ENCODE results near the gene PLIN4.

The PLIN4 gene

GRCh38 chr19:4524808-4525562 lies 6.7 kb upstream of the PLIN4 start:
- no peak for TF ChIP-seq ZNF274 (IDR thresholded peaks at IDR 0.05; ENCODE audit: low read depth, low read length)
- no peak overlapping the region for H3K4me3 ChIP-seq (ENCODE audit: low read length)

GRCh38 chr19:4523306-4524110 lies 5.2 kb upstream of the PLIN4 start:
- no peak overlapping the region for H3K4me3 ChIP-seq (ENCODE audit: low read length)
- TF ChIP-seq ZNF274 (IDR thresholded peaks at IDR 0.05; ENCODE audit: low read depth, low read length): no peak

- TF ChIP-seq ZNF274 (IDR thresholded peaks at IDR 0.05; ENCODE audit: low read depth, low read length): no peak
- H3K4me3 ChIP-seq (ENCODE audit: low read length): no peak overlapping the region
Observed at GRCh38 chr19:4522291-4523002, 4.2 kb upstream of the PLIN4 start.

GRCh38 chr19:4521888-4522242 lies 3.6 kb upstream of the PLIN4 start:
- no peak for TF ChIP-seq ZNF274 (IDR thresholded peaks at IDR 0.05; ENCODE audit: low read depth, low read length)

GRCh38 chr19:4521170-4521887 lies 3.0 kb upstream of the PLIN4 start:
- no peak overlapping the region for H3K4me3 ChIP-seq (ENCODE audit: low read length)
- no peak for TF ChIP-seq ZNF274 (IDR thresholded peaks at IDR 0.05; ENCODE audit: low read depth, low read length)

More at GRCh38 chr19:4521888-4522242, 3.6 kb upstream of the PLIN4 start:
- no peak overlapping the region for H3K4me3 ChIP-seq (ENCODE audit: low read length)

GRCh38 chr19:4519521-4520277 lies 1.4 kb upstream of the PLIN4 start:
- no peak for TF ChIP-seq ZNF274 (IDR thresholded peaks at IDR 0.05; ENCODE audit: low read depth, low read length)
- no peak overlapping the region for H3K4me3 ChIP-seq (ENCODE audit: low read length)

GRCh38 chr19:4519172-4519496 lies 848 bp upstream of the PLIN4 start:
- no peak overlapping the region for H3K4me3 ChIP-seq (ENCODE audit: low read length)
- no peak for TF ChIP-seq ZNF274 (IDR thresholded peaks at IDR 0.05; ENCODE audit: low read depth, low read length)

GRCh38 chr19:4517451-4518057 lies 732 bp downstream of the PLIN4 start:
- TF ChIP-seq ZNF274 (IDR thresholded peaks at IDR 0.05; ENCODE audit: low read depth, low read length): no peak
- H3K4me3 ChIP-seq (ENCODE audit: low read length): no peak overlapping the region

- H3K4me3 ChIP-seq (ENCODE audit: low read length): no peak overlapping the region
- TF ChIP-seq ZNF274 (IDR thresholded peaks at IDR 0.05; ENCODE audit: low read depth, low read length): no peak
Observed at GRCh38 chr19:4516939-4517300, 1.4 kb downstream of the PLIN4 start.

- TF ChIP-seq ZNF274 (IDR thresholded peaks at IDR 0.05; ENCODE audit: low read depth, low read length): no peak
- no peak overlapping the region for H3K4me3 ChIP-seq (ENCODE audit: low read length)
Observed at GRCh38 chr19:4516199-4516938, 1.9 kb downstream of the PLIN4 start.

GRCh38 chr19:4515732-4516131 lies 2.6 kb downstream of the PLIN4 start:
- no peak overlapping the region for H3K4me3 ChIP-seq (ENCODE audit: low read length)
- TF ChIP-seq ZNF274 (IDR thresholded peaks at IDR 0.05; ENCODE audit: low read depth, low read length): no peak

- H3K4me3 ChIP-seq (ENCODE audit: low read length): no peak overlapping the region
- no peak for TF ChIP-seq ZNF274 (IDR thresholded peaks at IDR 0.05; ENCODE audit: low read depth, low read length)
Observed at GRCh38 chr19:4513248-4513647, 5.0 kb downstream of the PLIN4 start.

- TF ChIP-seq ZNF274 (IDR thresholded peaks at IDR 0.05; ENCODE audit: low read depth, low read length): no peak
- no peak overlapping the region for H3K4me3 ChIP-seq (ENCODE audit: low read length)
Observed at GRCh38 chr19:4512070-4512469, 6.2 kb downstream of the PLIN4 start.

All from GM08714 (cell line).